Uterus (tissue), 2 donors: ENCODE data around the gene LDLRAD4.

Experiments used
- POLR2A ChIP-seq, 2 donors: fragments of 450-650 bp; IDR thresholded peaks; one replicate each; pipeline ENCODE4 v1.6.1; 2016; ENCODE audit warnings: antibody characterized with exemption in 2 of 2, mild to moderate bottlenecking in 1 of 2, moderate library complexity in 1 of 2
- TF ChIP-seq, protein P1 (sequence below), 4 experiments: fragments of 200-600 bp in 2 of 4; fragments of 450-650 bp in 2 of 4; sonication (generic) in 2 of 4; IDR thresholded peaks; one replicate each; pipeline ENCODE4 v1.5.1; 2016 to 2019; ENCODE audit warnings: antibody characterized with exemption in 4 of 4, mild to moderate bottlenecking in 2 of 4, moderate library complexity in 1 of 4

DNA sequence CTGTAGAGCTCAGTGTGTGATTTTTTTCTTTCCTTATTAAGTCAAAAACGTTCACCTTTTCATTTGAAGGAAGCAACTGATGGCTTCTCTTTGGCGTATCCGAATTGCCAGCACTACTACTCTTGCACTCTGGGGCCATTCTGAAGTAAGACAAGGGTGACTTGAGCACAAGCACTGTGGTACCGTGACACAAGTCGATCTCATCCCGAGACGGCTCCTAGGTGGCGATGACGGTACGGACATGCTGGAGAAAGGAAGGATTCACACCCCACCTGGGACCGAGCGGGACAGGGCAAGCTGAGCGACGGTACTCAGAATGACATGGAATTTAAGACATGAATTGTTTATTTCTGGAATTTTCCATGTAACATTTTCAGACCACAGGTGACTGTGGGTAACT is 36.8 kb upstream of the LDLRAD4 start:
- TF ChIP-seq, protein P1, sequence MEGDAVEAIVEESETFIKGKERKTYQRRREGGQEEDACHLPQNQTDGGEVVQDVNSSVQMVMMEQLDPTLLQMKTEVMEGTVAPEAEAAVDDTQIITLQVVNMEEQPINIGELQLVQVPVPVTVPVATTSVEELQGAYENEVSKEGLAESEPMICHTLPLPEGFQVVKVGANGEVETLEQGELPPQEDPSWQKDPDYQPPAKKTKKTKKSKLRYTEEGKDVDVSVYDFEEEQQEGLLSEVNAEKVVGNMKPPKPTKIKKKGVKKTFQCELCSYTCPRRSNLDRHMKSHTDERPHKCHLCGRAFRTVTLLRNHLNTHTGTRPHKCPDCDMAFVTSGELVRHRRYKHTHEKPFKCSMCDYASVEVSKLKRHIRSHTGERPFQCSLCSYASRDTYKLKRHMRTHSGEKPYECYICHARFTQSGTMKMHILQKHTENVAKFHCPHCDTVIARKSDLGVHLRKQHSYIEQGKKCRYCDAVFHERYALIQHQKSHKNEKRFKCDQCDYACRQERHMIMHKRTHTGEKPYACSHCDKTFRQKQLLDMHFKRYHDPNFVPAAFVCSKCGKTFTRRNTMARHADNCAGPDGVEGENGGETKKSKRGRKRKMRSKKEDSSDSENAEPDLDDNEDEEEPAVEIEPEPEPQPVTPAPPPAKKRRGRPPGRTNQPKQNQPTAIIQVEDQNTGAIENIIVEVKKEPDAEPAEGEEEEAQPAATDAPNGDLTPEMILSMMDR (IDR thresholded peaks at IDR 0.05), result no peak
- no peak for TF ChIP-seq POLR2A (IDR thresholded peaks at IDR 0.05)
